ENCODE results near the gene CD53. TPM values are rescaled to one million over a fixed set of nuclear protein-coding genes. Genes with fewer than 3 reads are reported as not detected.
"Not testable (repeated sequence)": the region's sequence is repeated elsewhere in the genome, so short reads cannot be mapped to it uniquely, and the experiment has no call there.

CD53 gene
- total RNA-seq, 2 experiments from 2014 or later: 134 to 180 TPM

- ChIA-PET POLR2A (interaction anchor here (0.7 to 1.4 kb wide), 3 partner anchors 8 to 184 kb away, joined by 3 to 9 read pairs (median 3); no protein-coding TSS in a partner anchor), CTCF (ENCODE audit: unreplicated experiment) (no interaction called here)
- no peak for DNase-seq (ENCODE audit: low spot score)
- intact Hi-C loops (cut with micrococcal nuclease; ENCODE audit: unreplicated experiment): no loop called here
- no TSS peak for BruUV-seq (replicated peaks)
- H3K4me1 ChIP-seq (ENCODE audit: insufficient read depth, low read length, poor library complexity, severe bottlenecking): peaks cover 6% of the 10 kb centered on the region
- H2AFZ ChIP-seq (ENCODE audit: low read length): no peak overlapping the region
- no peak overlapping the region for H3K27ac ChIP-seq (ENCODE audit: low read depth, low read length, poor library complexity, severe bottlenecking)
- no peaks in the 10 kb centered on the region for H3K9me2 ChIP-seq (ENCODE audit: insufficient read depth, low read length)
- peaks cover 5% of the 10 kb centered on the region; the same call in 1 of the 2 replicates for H3K36me3 ChIP-seq (ENCODE audit: insufficient read depth, low read length)
- TF ChIP-seq, protein P1, sequence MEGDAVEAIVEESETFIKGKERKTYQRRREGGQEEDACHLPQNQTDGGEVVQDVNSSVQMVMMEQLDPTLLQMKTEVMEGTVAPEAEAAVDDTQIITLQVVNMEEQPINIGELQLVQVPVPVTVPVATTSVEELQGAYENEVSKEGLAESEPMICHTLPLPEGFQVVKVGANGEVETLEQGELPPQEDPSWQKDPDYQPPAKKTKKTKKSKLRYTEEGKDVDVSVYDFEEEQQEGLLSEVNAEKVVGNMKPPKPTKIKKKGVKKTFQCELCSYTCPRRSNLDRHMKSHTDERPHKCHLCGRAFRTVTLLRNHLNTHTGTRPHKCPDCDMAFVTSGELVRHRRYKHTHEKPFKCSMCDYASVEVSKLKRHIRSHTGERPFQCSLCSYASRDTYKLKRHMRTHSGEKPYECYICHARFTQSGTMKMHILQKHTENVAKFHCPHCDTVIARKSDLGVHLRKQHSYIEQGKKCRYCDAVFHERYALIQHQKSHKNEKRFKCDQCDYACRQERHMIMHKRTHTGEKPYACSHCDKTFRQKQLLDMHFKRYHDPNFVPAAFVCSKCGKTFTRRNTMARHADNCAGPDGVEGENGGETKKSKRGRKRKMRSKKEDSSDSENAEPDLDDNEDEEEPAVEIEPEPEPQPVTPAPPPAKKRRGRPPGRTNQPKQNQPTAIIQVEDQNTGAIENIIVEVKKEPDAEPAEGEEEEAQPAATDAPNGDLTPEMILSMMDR (conservative IDR thresholded peaks at IDR 0.05; ENCODE audit: low read length): no peak
- TF ChIP-seq EZH2phosphoT487 (IDR thresholded peaks at IDR 0.05; ENCODE audit: borderline replicate concordance, low read depth, low read length): no peak
- no peak overlapping the region for H3K4me2 ChIP-seq (ENCODE audit: low read length)
- H4K20me1 ChIP-seq (ENCODE audit: insufficient read depth, low read length): no peaks in the 10 kb centered on the region
- H3K4me3 ChIP-seq (ENCODE audit: low read depth, low read length, poor library complexity, severe bottlenecking): no peak overlapping the region
- H3K9me3 ChIP-seq (ENCODE audit: low read length): peaks cover 13% of the 10 kb centered on the region; the same call in 1 of the 2 replicates
- H3K79me2 ChIP-seq (ENCODE audit: insufficient read depth, low read depth, low read length): no peaks in the 10 kb centered on the region
Measured at GRCh38 chr1:110860174-110860573, 12.8 kb upstream of the CD53 start.

DNA sequence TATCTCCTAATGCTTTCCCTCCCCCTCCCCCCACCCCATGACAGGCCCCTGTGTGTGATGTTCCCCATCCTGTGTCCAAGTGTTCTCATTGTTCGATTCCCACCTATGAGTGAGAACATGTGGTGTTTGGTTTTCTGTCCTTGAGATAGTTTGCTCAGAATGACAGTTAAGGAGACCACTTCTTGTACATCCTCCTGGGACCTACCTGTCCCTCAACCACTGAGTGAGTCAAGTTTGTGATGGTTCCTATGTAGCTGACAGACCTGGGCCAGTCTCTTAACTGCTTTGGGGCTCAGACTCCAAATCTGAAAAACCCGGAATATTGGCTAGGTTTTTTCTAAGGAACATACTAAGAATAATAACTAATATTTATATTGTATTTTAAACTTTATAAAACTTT, 12.3 kb upstream of the CD53 start:
- H3K36me3 ChIP-seq (ENCODE audit: insufficient read depth, low read length); H3K4me3 ChIP-seq (ENCODE audit: low read depth, low read length, poor library complexity, severe bottlenecking); H3K79me2 ChIP-seq (ENCODE audit: insufficient read depth, low read depth, low read length); BruUV-seq (replicated peaks); H2AFZ ChIP-seq (ENCODE audit: low read length); H4K20me1 ChIP-seq (ENCODE audit: insufficient read depth, low read length); intact Hi-C loops (cut with micrococcal nuclease; ENCODE audit: unreplicated experiment); H3K27ac ChIP-seq (ENCODE audit: low read depth, low read length, poor library complexity, severe bottlenecking); H3K4me1 ChIP-seq (ENCODE audit: insufficient read depth, low read length, poor library complexity, severe bottlenecking); H3K9me2 ChIP-seq (ENCODE audit: insufficient read depth, low read length); DNase-seq (ENCODE audit: low spot score); H3K4me2 ChIP-seq (ENCODE audit: low read length); CTCF ChIA-PET (ENCODE audit: unreplicated experiment): not testable (repeated sequence)
- POLR2A ChIA-PET: interaction anchor here (0.6 to 1.4 kb wide), 4 partner anchors 9 to 267 kb away, joined by 3 to 6 read pairs (median 4); no protein-coding TSS in a partner anchor
- peaks cover 17% of the 10 kb centered on the region; the same call in 1 of the 2 replicates for H3K9me3 ChIP-seq (ENCODE audit: low read length)

DNA sequence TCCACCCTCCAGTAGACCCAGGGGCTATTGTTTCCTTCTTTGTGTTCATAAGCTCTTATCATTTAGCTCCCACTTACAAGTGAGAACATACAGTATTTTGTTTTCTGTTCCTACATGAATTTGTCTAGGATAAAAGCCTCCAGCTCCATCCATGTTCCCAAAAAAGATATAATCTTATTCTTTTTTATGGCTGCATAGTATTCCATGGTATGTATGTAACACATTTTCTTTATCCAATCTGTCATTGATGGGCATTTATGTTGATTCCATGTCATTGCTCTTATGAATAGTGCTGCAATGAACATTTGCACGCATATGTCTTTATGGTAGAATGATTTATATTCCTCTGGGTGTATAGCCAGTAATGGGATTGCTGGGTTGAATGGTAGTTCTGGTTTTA, 11.0 kb upstream of the CD53 start:
- POLR2A ChIA-PET: interaction anchor here (0.7 to 1.4 kb wide), 4 partner anchors 9 to 266 kb away, joined by 3 to 6 read pairs (median 4); no protein-coding TSS in a partner anchor
- H3K9me2 ChIP-seq (ENCODE audit: insufficient read depth, low read length); H3K79me2 ChIP-seq (ENCODE audit: insufficient read depth, low read depth, low read length); CTCF ChIA-PET (ENCODE audit: unreplicated experiment); H3K4me3 ChIP-seq (ENCODE audit: low read depth, low read length, poor library complexity, severe bottlenecking); H3K4me1 ChIP-seq (ENCODE audit: insufficient read depth, low read length, poor library complexity, severe bottlenecking); H3K4me2 ChIP-seq (ENCODE audit: low read length); H3K36me3 ChIP-seq (ENCODE audit: insufficient read depth, low read length); H4K20me1 ChIP-seq (ENCODE audit: insufficient read depth, low read length); H3K27ac ChIP-seq (ENCODE audit: low read depth, low read length, poor library complexity, severe bottlenecking); DNase-seq (ENCODE audit: low spot score); H2AFZ ChIP-seq (ENCODE audit: low read length); BruUV-seq (replicated peaks); intact Hi-C loops (cut with micrococcal nuclease; ENCODE audit: unreplicated experiment): not testable (repeated sequence)
- peaks cover 24% of the 10 kb centered on the region; the same call in 1 of the 2 replicates for H3K9me3 ChIP-seq (ENCODE audit: low read length)

- Histone ChIP-seq H3K27ac (ENCODE audit: low read depth, low read length, poor library complexity, severe bottlenecking) (no peak overlapping the region), H3K4me2 (ENCODE audit: low read length) (no peak overlapping the region), H3K4me1 (ENCODE audit: insufficient read depth, low read length, poor library complexity, severe bottlenecking) (peaks cover 1% of the 10 kb centered on the region), H4K20me1 (ENCODE audit: insufficient read depth, low read length) (no peaks in the 10 kb centered on the region), H3K9me3 (ENCODE audit: low read length) (peaks cover 43% of the 10 kb centered on the region; the same call in 1 of the 2 replicates), H3K9me2 (ENCODE audit: insufficient read depth, low read length) (no peaks in the 10 kb centered on the region), H3K79me2 (ENCODE audit: insufficient read depth, low read depth, low read length) (no peaks in the 10 kb centered on the region), H2AFZ (ENCODE audit: low read length) (no peak overlapping the region), H3K4me3 (ENCODE audit: low read depth, low read length, poor library complexity, severe bottlenecking) (no peak overlapping the region), H3K36me3 (ENCODE audit: insufficient read depth, low read length) (peaks cover 5% of the 10 kb centered on the region; the same call in 1 of the 2 replicates)
- no peak for DNase-seq (ENCODE audit: low spot score)
- POLR2A ChIA-PET: interaction anchor here (0.8 to 1.9 kb wide), 2 partner anchors 11 to 255 kb away, joined by 4 to 6 read pairs; no protein-coding TSS in a partner anchor
- intact Hi-C loops (cut with micrococcal nuclease; ENCODE audit: unreplicated experiment): no loop called here
- TF ChIP-seq, protein P1 (conservative IDR thresholded peaks at IDR 0.05; ENCODE audit: low read length): no peak
- TF ChIP-seq EZH2phosphoT487 (IDR thresholded peaks at IDR 0.05; ENCODE audit: borderline replicate concordance, low read depth, low read length): no peak
- CTCF ChIA-PET (ENCODE audit: unreplicated experiment): no interaction called here
- no TSS peak for BruUV-seq (replicated peaks)
Measured at GRCh38 chr1:110864287-110864686, 8.7 kb upstream of the CD53 start.
